MCF 10A (cell line): ENCODE data around the gene MKNK1. TPM values are rescaled to one million over a fixed set of nuclear protein-coding genes. Genes with fewer than 3 reads are reported as not detected.

Experiments
- BruUV-seq: library from RNA; stranded (reverse); fragments of 400-500 nt; replicated peaks from 2 replicates; lab custom pipeline; 2021; lab: Mats Ljungman, UMichigan
- CTCF ChIA-PET: fragments of 300-600 bp; sonication (Branson Sonifier 250); formaldehyde crosslinking; extraction: SDS; loops from one replicate; lab custom pipeline; 2021; ENCODE audit warnings: antibody characterized with exemption, inconsistent platforms; lab: Yijun Ruan, JAX
- POLR2A ChIA-PET: fragments of 300-600, 350-650 bp; sonication (Branson Sonifier 250); formaldehyde crosslinking; extraction: SDS; loops from one replicate; lab custom pipeline; 2020; ENCODE audit warnings: antibody characterized with exemption, inconsistent platforms; lab: Yijun Ruan, JAX
- DNase-seq: peaks from one replicate; pipeline ENCODE4 v3.0.0-alpha.2; 2018; ENCODE audit not compliant: unreplicated experiment
- H3K27ac Mint-ChIP-seq: one replicate; pipeline ENCODE4 v1.8.0; 2022; ENCODE audit warnings: mild to moderate bottlenecking, low read depth, mixed read lengths; ENCODE audit not compliant: unreplicated experiment
- H3K27me3 Mint-ChIP-seq: one replicate; pipeline ENCODE4 v1.8.0; 2022; ENCODE audit warnings: mixed read lengths; ENCODE audit not compliant: insufficient read depth, unreplicated experiment
- H3K36me3 Mint-ChIP-seq: one replicate; pipeline ENCODE4 v1.8.0; 2022; ENCODE audit warnings: mild to moderate bottlenecking, moderate library complexity, mixed read lengths; ENCODE audit not compliant: insufficient read depth, unreplicated experiment
- H3K4me1 Mint-ChIP-seq: one replicate; pipeline ENCODE4 v1.8.0; 2022; ENCODE audit warnings: mixed read lengths; ENCODE audit not compliant: insufficient read depth, unreplicated experiment
- H3K4me3 Mint-ChIP-seq: one replicate; pipeline ENCODE4 v1.8.0; 2022; ENCODE audit warnings: mild to moderate bottlenecking, moderate library complexity, mixed read lengths; ENCODE audit not compliant: unreplicated experiment
- H3K9me3 Mint-ChIP-seq: one replicate; pipeline ENCODE4 v1.8.0; 2022; ENCODE audit warnings: mixed read lengths; ENCODE audit not compliant: unreplicated experiment
- CTCF ChIP-seq: fragments of 200-600 bp; IDR thresholded peaks from one replicate; pipeline ENCODE4 v1.8.0; 2022; ENCODE audit warnings: antibody characterized with exemption, mild to moderate bottlenecking; ENCODE audit not compliant: unreplicated experiment
- intact Hi-C: fragments of 100-400 bp; cut with micrococcal nuclease; formaldehyde crosslinking; loops from 2 replicates; pipeline ENCODE4 v1.14.1; 2022
- total RNA-seq: library from RNA; stranded (reverse); gene quantifications from 2 replicates; pipeline ENCODE4 v1.2.3, GENCODE V29; 2022

The MKNK1 gene
- total RNA-seq, 1 experiment from 2014 or later = 25.6 TPM

DNA sequence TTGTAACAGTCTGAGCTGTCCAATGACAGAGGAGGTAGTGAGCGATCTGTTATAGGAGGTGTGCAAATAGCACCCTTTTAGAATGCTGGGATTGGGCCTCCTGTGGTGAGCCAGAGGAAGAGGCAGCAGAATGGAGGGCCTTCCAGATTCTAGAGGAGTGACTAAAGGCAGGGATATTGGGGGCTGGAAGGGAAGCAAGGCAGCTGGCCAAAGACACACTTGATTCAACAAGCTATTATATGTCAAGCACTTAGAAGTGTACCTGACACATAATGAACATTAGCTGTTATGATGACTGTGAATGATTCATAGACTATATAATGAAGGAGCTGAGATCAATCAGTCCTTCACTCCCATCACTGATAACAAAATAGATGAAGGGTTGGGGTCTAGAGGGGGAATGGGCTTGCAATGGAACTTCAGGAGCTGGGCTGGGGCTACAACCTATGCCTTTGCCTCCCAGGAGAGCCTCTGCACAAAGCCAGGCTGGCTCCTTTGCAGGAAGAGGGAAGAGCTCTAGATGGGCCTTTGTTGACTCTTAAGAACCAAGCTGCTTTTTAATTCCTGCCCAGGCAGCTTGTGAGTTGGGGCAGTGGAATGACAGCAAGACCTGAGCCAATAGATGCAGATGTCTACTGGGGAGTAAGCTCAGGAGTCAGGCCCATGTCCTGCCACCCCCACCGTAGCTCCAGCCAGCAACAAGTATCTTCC, 2.3 kb upstream of the MKNK1 start:
- ChIA-PET CTCF (interaction anchor here (1.4 kb wide), 1 partner anchor 33 kb away, joined by 3 read pairs; no protein-coding TSS in a partner anchor), POLR2A (interaction anchor here (1.6 to 6.9 kb wide), 2 partner anchors 11 to 42 kb away, joined by 5 to 73 read pairs; partner anchors contain the start of gene MOB3C)

DNA sequence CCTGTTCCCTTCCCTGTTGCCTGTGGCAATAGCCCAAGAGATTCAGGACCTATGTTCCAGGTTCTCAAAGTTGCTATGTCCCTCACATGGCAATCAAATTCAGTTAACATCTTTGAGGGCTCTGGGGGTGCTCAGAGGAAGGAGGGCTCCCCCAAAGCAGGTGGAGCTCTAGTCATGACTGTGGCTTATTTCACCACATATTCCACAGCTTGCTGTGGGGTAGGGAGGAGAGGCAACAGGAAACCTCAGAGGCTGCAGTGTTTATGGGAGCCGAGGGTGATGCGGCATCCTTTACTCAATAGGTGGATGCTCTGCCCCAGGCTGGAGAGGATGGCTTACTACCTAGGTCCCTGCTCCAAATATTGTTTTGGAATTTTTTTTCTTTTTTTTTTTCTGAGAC, 1.2 kb upstream of the MKNK1 start:
- Mint-ChIP-seq H3K4me3 (peak overlapping the region; percentile 91), H3K27me3 (no peaks in the 10 kb centered on the region), H3K36me3 (peaks cover 4% of the 10 kb centered on the region), H3K27ac (no peak overlapping the region), H3K4me1 (peaks cover 11% of the 10 kb centered on the region), H3K9me3 (no peaks in the 10 kb centered on the region)
- BruUV-seq = no TSS peak
- no peak for DNase-seq
- CTCF ChIA-PET = interaction anchor here (0.6 to 1.4 kb wide), 5 partner anchors 18 to 147 kb away, joined by 3 to 7 read pairs (median 3); no protein-coding TSS in a partner anchor
- intact Hi-C loops = no loop called here
- POLR2A ChIA-PET = interaction anchor here (1.0 to 6.9 kb wide), 6 partner anchors 7 to 727 kb away, joined by 3 to 73 read pairs (median 12); partner anchors contain the start of genes ATPAF1 and MOB3C
- TF ChIP-seq CTCF = no peak

More for the DNA sequence above, 2.3 kb upstream of the MKNK1 start:
- no peak for DNase-seq
- no TSS peak for BruUV-seq
- no peak overlapping the region for H3K4me3 Mint-ChIP-seq
- H3K4me1 Mint-ChIP-seq = peaks cover 13% of the 10 kb centered on the region
- H3K9me3 Mint-ChIP-seq = no peaks in the 10 kb centered on the region
- H3K27ac Mint-ChIP-seq = no peak overlapping the region
- no peaks in the 10 kb centered on the region for H3K27me3 Mint-ChIP-seq
- H3K36me3 Mint-ChIP-seq = peaks cover 7% of the 10 kb centered on the region
- no peak for TF ChIP-seq CTCF
- intact Hi-C loops = no loop called here

GRCh38 chr1:46603481-46603857, 599 bp downstream of the MKNK1 start:
- intact Hi-C loops = no loop called here
- no TSS peak for BruUV-seq
- POLR2A ChIA-PET = interaction anchor here (0.6 to 6.9 kb wide), 13 partner anchors 9 to 1417 kb away, joined by 3 to 73 read pairs (median 4); partner anchors contain the start of genes EFCAB14 and MOB3C
- CTCF ChIA-PET = interaction anchor here (0.6 to 1.6 kb wide), 10 partner anchors 8 to 572 kb away, joined by 3 to 6 read pairs (median 3); no protein-coding TSS in a partner anchor
- Mint-ChIP-seq H3K4me1 (peaks cover 17% of the 10 kb centered on the region), H3K27me3 (no peaks in the 10 kb centered on the region), H3K9me3 (no peaks in the 10 kb centered on the region), H3K36me3 (no peaks in the 10 kb centered on the region), H3K4me3 (peak overlapping the region; percentile 91), H3K27ac (peak overlapping the region; percentile 80)
- no peak for DNase-seq
- no peak for TF ChIP-seq CTCF

- Mint-ChIP-seq H3K27ac (no peak overlapping the region), H3K36me3 (no peaks in the 10 kb centered on the region), H3K27me3 (no peaks in the 10 kb centered on the region), H3K4me3 (no peak overlapping the region), H3K9me3 (no peaks in the 10 kb centered on the region), H3K4me1 (peaks cover 17% of the 10 kb centered on the region)
- ChIA-PET CTCF (no interaction called here), POLR2A (interaction anchor here (1.5 to 6.9 kb wide), 3 partner anchors 11 to 16 kb away, joined by 3 to 73 read pairs (median 34); partner anchors contain the start of gene MOB3C)
- intact Hi-C loops = no loop called here
- TF ChIP-seq CTCF = no peak
- DNase-seq = no peak
- BruUV-seq = no TSS peak
Measured at GRCh38 chr1:46601257-46602007, 2.6 kb downstream of the MKNK1 start.
